Natural killer cell (primary cell): Measurements from ENCODE around the gene BRF1. TPM values are rescaled to one million over a fixed set of nuclear protein-coding genes. Genes with fewer than 3 reads are reported as not detected.

Source experiments
- ATAC-seq, 3 donors: fragments of 150-1000 bp in 2 of 3; fragments of 200-7000 bp in 1 of 3; cut with Tn5 transposase; 1 replicate in 1 of 3; 2 replicates in 2 of 3; pipeline ENCODE4 v1.10.0; 2021; ENCODE audit warnings: mild to moderate bottlenecking in 2 of 3, moderate library complexity in 2 of 3
- DNase-seq, 2 donors: peaks; one replicate each; pipeline versions ENCODE4 v3.0.0 to v3.0.0-alpha.2; 2013 to 2021; ENCODE audit warnings: mixed read lengths in 1 of 2
- H3K27ac ChIP-seq: one replicate; pipeline ENCODE4 v1.5.1; 2013; ENCODE audit warnings: mild to moderate bottlenecking, low read length
- H3K27me3 ChIP-seq: one replicate; pipeline ENCODE4 v1.6.1; 2013; ENCODE audit warnings: low read length; ENCODE audit not compliant: control insufficient read depth, insufficient read depth
- H3K36me3 ChIP-seq: one replicate; pipeline ENCODE4 v1.6.1; 2013; ENCODE audit warnings: low read length; ENCODE audit not compliant: control insufficient read depth, insufficient read depth
- H3K4me1 ChIP-seq: one replicate; pipeline ENCODE4 v1.6.1; 2013; ENCODE audit warnings: low read length; ENCODE audit not compliant: control insufficient read depth, insufficient read depth
- H3K4me3 ChIP-seq: one replicate; pipeline ENCODE4 v1.5.1; 2013; ENCODE audit warnings: low read length
- H3K9me3 ChIP-seq: one replicate; pipeline ENCODE4 v1.6.1; 2013; ENCODE audit warnings: low read length; ENCODE audit not compliant: control insufficient read depth, insufficient read depth
- H3K27ac Mint-ChIP-seq, 2 donors: one replicate each; pipeline ENCODE4 v1.8.0; 2022; ENCODE audit warnings: mild to moderate bottlenecking in 2 of 2, mixed read lengths in 2 of 2, moderate library complexity in 1 of 2
- H3K27me3 Mint-ChIP-seq, 2 donors: one replicate each; pipeline ENCODE4 v1.8.0; 2022; ENCODE audit warnings: low read depth in 2 of 2, mixed read lengths in 2 of 2
- H3K36me3 Mint-ChIP-seq: one replicate; pipeline ENCODE4 v1.8.0; 2022; ENCODE audit warnings: mixed read lengths
- H3K4me1 Mint-ChIP-seq, 2 donors: one replicate each; pipeline ENCODE4 v1.8.0; 2022; ENCODE audit warnings: mixed read lengths in 2 of 2
- H3K4me3 Mint-ChIP-seq: one replicate; pipeline ENCODE4 v1.8.0; 2022; ENCODE audit warnings: mild to moderate bottlenecking, moderate library complexity, mixed read lengths
- H3K9me3 Mint-ChIP-seq, 2 donors: one replicate each; pipeline ENCODE4 v1.8.0; 2022; ENCODE audit warnings: mixed read lengths in 2 of 2
- CTCF ChIP-seq: fragments of 200-600 bp; IDR thresholded peaks from one replicate; pipeline ENCODE4 v1.8.0; 2022; ENCODE audit warnings: antibody characterized with exemption
- WGBS: methylation state at CpG from one replicate; pipeline ENCODE4 v1.1.7; 2013; ENCODE audit warnings: missing lambda C conversion rate; ENCODE audit not compliant: insufficient coverage; 5-methylcytosine and 5-hydroxymethylcytosine counted together
- intact Hi-C: fragments of 100-400 bp; cut with micrococcal nuclease; formaldehyde crosslinking; loops from one replicate; pipeline ENCODE4 v1.14.2; 2022
- total RNA-seq, 4 donors: library from RNA; stranded (reverse); fragments of 120-200 nt in 1 of 4; gene quantifications; one replicate each; pipeline versions ENCODE4 v1.2.3 to v1.2.4, GENCODE V29; 2013 to 2022

Gene BRF1
- total RNA-seq, 3 donors from 2014 or later (not counting 1 experiment from before 2014, with no cell fraction given): 82.4 to 92.7 (median 87.4) TPM

- Mint-ChIP-seq H3K9me3 (peaks cover 0 to 4% of the 10 kb centered on the region in 2 donors), H3K4me3 (no peak overlapping the region), H3K4me1 (peaks cover 1 to 3% of the 10 kb centered on the region in 2 donors), H3K27me3 (no peaks in the 10 kb centered on the region), H3K27ac (no peak overlapping the region), H3K36me3 (no peaks in the 10 kb centered on the region)
- Histone ChIP-seq H3K9me3 (no peaks in the 10 kb centered on the region), H3K27me3 (no peaks in the 10 kb centered on the region), H3K27ac (no peak overlapping the region), H3K4me1 (no peaks in the 10 kb centered on the region), H3K36me3 (no peaks in the 10 kb centered on the region), H3K4me3 (no peak overlapping the region)
- no peak for TF ChIP-seq CTCF
- ATAC-seq (no peak), DNase-seq (no peak)
- intact Hi-C loops: no loop called here
- WGBS: 96% methylated on average over 7 of the region's 13 CpGs
Measured at GRCh38 chr14:105346200-105346533, 45.4 kb upstream of the BRF1 start.

- ATAC-seq (no peak), DNase-seq (no peak)
- Mint-ChIP-seq H3K27ac (peak overlapping the region in 1 of 2 donors; percentile 16), H3K27me3 (no peaks in the 10 kb centered on the region), H3K9me3 (peaks cover 0 to 4% of the 10 kb centered on the region in 2 donors), H3K4me1 (peaks cover 3 to 11% of the 10 kb centered on the region in 2 donors), H3K36me3 (no peaks in the 10 kb centered on the region), H3K4me3 (no peak overlapping the region)
- Histone ChIP-seq H3K4me3 (no peak overlapping the region), H3K4me1 (no peaks in the 10 kb centered on the region), H3K36me3 (no peaks in the 10 kb centered on the region), H3K27me3 (no peaks in the 10 kb centered on the region), H3K27ac (no peak overlapping the region), H3K9me3 (no peaks in the 10 kb centered on the region)
- intact Hi-C loops: no loop called here
- no peak for TF ChIP-seq CTCF
- 84% methylated on average over 6 of the region's 7 CpGs for WGBS
Measured at GRCh38 chr14:105343194-105343593, 42.4 kb upstream of the BRF1 start.

- Mint-ChIP-seq H3K36me3 (no peaks in the 10 kb centered on the region), H3K9me3 (peaks cover 0 to 4% of the 10 kb centered on the region in 2 donors), H3K4me1 (peaks cover 3 to 11% of the 10 kb centered on the region in 2 donors), H3K27me3 (no peaks in the 10 kb centered on the region), H3K4me3 (no peak overlapping the region), H3K27ac (peak overlapping the region in 1 of 2 donors; percentile 13)
- Histone ChIP-seq H3K4me1 (no peaks in the 10 kb centered on the region), H3K36me3 (no peaks in the 10 kb centered on the region), H3K9me3 (no peaks in the 10 kb centered on the region), H3K27ac (no peak overlapping the region), H3K4me3 (no peak overlapping the region), H3K27me3 (no peaks in the 10 kb centered on the region)
- intact Hi-C loops: no loop called here
- ATAC-seq (no peak), DNase-seq (no peak)
- TF ChIP-seq CTCF: no peak
- 33% methylated on average over 19 of the region's 20 CpGs for WGBS
Measured at GRCh38 chr14:105340821-105341733, 40.3 kb upstream of the BRF1 start.
